HepG2 (cell line): Measurements from ENCODE around the gene ASB16. TPM values are rescaled to one million over a fixed set of nuclear protein-coding genes. Genes with fewer than 3 reads are reported as not detected.
A peak's percentile ranks its signal among the peaks of the same experiment; 100 is the strongest.

Source experiments
- CTCF ChIP-seq: sonication (generic); formaldehyde crosslinking; IDR thresholded peaks from 2 replicates; pipeline ENCODE4 v1.5.0; 2020; ENCODE audit warnings: mild to moderate bottlenecking, missing genetic modification reagents, moderate library complexity
- SRSF1 ChIP-seq: fragments of 200-400 bp; formaldehyde crosslinking; optimal IDR thresholded peaks from 2 replicates; pipeline ENCODE3; 2017; ENCODE audit warnings: mild to moderate bottlenecking, low read depth, low read length, moderate library complexity
- STAG1 ChIP-seq: sonication (generic); formaldehyde crosslinking; IDR thresholded peaks from 2 replicates; pipeline ENCODE4 v1.4.0; 2020; ENCODE audit warnings: missing genetic modification reagents
- TGIF2 ChIP-seq: IDR thresholded peaks from 2 replicates; pipeline ENCODE4 v1.6.1; 2016; ENCODE audit warnings: control low read depth, missing compliant biosample characterization
- THAP11 ChIP-seq: IDR thresholded peaks from 2 replicates; pipeline ENCODE4 v1.6.1; 2016; ENCODE audit warnings: missing biosample characterization, missing genetic modification reagents
- ZFP91 ChIP-seq: sonication (generic); formaldehyde crosslinking; IDR thresholded peaks from 2 replicates; pipeline ENCODE4 v1.9.0; 2022; ENCODE audit warnings: missing genetic modification reagents, mild to moderate bottlenecking, borderline replicate concordance
- ZNF597 ChIP-seq: sonication (generic); formaldehyde crosslinking; IDR thresholded peaks from 2 replicates; pipeline ENCODE4 v1.5.0; 2020; ENCODE audit warnings: missing genetic modification reagents
- ZNF710 ChIP-seq: sonication (generic); formaldehyde crosslinking; IDR thresholded peaks from 2 replicates; pipeline ENCODE4 v1.5.0; 2020; ENCODE audit warnings: mild to moderate bottlenecking, missing genetic modification reagents, borderline replicate concordance
- polyA plus RNA-seq, 8 experiments: library from polyadenylated mRNA; depleted of rRNA in 3 of 8; stranded (reverse) in 7 of 8; unstranded in 1 of 8; fragments of >200 nt; fragmentation: Illumina TruSeq in 4 of 8; extraction: Trizol in 4 of 8; gene quantifications; 2 replicates each; pipeline versions ENCODE4 v1.2.1 to v1.2.3, GENCODE V29; 2011 to 2016; ENCODE audit warnings: low read depth in 4 of 8, missing spikeins in 1 of 8, mixed read lengths in 1 of 8; ENCODE audit not compliant: insufficient read depth in 1 of 8
- total RNA-seq, 5 experiments: library from RNA; depleted of rRNA; stranded (reverse); fragments of >200 nt; fragmentation: Illumina TruSeq; extraction: Trizol; gene quantifications; 2 replicates each; pipeline ENCODE4 v1.2.3, GENCODE V29; 2016; ENCODE audit warnings: low read depth in 1 of 5

ASB16 gene
- total and polyA plus RNA-seq, 2 of the 13 experiments (the other 11 are each of a cell fraction or from before 2014, with no cell fraction given) = 0.07 TPM; not detected in 1

- TF ChIP-seq ZFP91 (CRISPR knock-in tag) = peak; percentile 60; the same call in 1 of the 2 replicates
- TF ChIP-seq ZNF710 (CRISPR knock-in tag) = 0 out of 2 replicates have a peak, but pooled peaks have one; percentile 5
- TF ChIP-seq STAG1 (CRISPR knock-in tag) = peak; percentile 58
- 0 out of 2 replicates have a peak, but pooled peaks have one; percentile 21 for TF ChIP-seq TGIF2 (CRISPR knock-in tag)
- peak; percentile 66 for TF ChIP-seq CTCF (CRISPR knock-in tag)
- TF ChIP-seq THAP11 (CRISPR knock-in tag) = 0 out of 2 replicates have a peak, but pooled peaks have one; percentile 5
- no peak for TF ChIP-seq SRSF1
- TF ChIP-seq ZNF597 (CRISPR knock-in tag) = no peak
Measured at GRCh38 chr17:44197980-44198720, 27.6 kb downstream of the ASB16 start (continued).
